ENCODE measurements around the gene RRM1.

RRM1 gene

DNA sequence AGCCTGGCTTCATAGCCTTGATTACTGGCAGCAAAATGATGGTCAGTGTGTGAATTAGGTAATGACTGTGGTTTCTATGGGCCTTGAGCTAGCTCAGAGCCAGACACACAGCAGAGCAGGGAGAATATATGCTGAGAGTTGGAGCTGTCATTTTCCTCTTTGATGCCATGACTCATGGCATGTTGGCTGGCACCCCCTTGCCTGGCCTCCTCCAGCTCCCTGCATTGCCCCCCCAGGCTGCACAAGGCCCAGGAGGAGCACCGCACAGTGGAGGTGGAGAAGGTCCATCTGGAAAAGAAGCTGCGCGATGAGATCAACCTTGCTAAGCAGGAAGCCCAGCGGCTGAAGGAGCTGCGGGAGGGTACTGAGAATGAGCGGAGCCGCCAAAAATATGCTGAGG lies 20.3 kb upstream of the RRM1 start:
- in situ Hi-C loops (cut with MboI; ENCODE audit: low sequenced_read_pairs), result loop anchor here (10.0 kb wide), 1 partner anchor 219 kb away; the partner anchor contains the start of gene STIM1

DNA sequence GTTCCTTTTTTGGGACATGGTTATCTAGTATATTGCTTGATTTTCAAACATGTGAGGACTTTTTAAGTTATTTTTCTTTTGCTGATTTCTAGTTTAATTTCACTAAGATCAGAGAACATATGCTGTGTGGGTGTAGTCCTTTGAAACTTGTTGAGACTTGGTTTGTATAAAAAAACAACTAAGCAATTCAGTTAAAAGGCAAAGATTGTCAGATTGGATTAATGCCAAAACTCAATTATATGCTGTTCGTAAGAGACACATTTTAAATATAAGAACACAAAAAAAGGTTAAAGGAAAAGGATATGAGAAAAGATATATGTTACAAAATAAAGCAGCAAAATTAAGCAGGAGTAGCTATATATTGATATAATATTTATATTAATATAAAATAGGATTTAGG lies 17.8 kb upstream of the RRM1 start:
- in situ Hi-C loops (cut with MboI; ENCODE audit: low sequenced_read_pairs), result loop anchor here (10.0 kb wide), 1 partner anchor 222 kb away; the partner anchor contains the start of gene STIM1

DNA sequence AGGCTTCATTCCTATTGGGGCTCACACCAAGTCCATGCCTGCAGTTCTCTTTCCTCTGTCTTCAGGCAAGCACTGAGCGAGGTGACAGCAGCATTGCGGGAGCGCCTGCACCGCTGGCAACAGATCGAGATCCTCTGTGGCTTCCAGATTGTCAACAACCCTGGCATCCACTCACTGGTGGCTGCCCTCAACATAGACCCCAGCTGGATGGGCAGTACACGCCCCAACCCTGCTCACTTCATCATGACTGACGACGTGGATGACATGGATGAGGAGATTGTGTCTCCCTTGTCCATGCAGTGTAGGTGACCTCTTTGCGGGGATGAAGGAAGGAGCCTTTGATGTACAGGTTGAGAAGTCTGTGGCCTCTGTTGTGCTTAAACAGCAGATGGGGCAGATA lies 11.4 kb upstream of the RRM1 start:
- in situ Hi-C loops (cut with MboI; ENCODE audit: low sequenced_read_pairs), result no loop called here

DNA sequence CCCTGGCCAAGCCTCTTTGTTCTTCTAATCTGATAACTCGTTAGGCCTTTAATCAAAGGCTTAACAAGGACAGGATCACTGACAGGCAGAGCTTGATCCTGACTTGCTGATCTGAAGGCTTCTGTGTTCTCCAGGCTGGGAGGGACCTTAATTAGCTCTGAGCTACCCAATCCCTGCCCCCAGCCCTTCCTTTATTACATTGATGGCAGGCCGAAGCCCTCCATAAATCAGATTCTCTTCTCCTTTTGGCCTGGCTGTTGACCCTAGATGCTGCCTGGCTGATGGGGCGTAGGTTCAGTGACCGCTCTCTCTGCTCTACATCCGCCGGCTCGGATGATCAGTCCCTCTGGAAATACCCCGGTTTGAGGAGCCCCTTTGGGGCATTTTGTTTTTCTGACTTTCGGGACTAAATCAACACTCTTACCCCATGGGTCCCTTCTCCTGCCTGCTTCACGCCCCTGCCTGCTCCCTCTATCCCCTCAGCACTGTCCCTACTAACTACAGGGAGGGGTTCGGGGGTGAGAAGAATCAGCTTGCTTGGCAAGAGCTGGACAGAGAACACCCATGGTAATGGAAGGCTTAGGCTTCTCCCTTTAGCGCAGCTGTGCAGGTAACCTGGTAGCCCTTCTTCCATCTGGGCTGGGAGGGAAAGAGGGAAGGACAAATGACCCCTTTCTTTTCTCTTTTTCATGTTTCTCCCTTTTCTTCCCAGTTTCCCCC lies 10.0 kb upstream of the RRM1 start:
- in situ Hi-C loops (cut with MboI; ENCODE audit: low sequenced_read_pairs), result no loop called here

DNA sequence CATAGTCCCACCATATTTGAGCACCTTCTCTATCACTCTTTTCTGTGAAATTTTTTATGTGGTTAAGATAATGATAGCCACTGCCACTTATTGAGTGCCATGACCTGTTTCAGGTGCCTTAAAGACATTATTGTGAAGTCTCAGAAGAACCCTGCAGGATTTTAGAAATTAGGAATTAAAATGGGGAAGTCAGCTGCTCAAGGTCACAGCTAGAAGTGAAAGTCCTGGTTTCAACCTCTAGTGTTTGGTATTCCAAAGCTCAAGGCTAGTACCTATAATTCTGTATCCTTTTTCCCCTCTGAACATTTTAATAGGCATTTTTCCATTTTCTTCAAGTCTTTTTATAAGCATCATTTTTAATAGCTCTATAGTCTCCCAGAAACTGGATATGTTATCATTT lies 9.0 kb upstream of the RRM1 start:
- in situ Hi-C loops (cut with MboI; ENCODE audit: low sequenced_read_pairs), result no loop called here

DNA sequence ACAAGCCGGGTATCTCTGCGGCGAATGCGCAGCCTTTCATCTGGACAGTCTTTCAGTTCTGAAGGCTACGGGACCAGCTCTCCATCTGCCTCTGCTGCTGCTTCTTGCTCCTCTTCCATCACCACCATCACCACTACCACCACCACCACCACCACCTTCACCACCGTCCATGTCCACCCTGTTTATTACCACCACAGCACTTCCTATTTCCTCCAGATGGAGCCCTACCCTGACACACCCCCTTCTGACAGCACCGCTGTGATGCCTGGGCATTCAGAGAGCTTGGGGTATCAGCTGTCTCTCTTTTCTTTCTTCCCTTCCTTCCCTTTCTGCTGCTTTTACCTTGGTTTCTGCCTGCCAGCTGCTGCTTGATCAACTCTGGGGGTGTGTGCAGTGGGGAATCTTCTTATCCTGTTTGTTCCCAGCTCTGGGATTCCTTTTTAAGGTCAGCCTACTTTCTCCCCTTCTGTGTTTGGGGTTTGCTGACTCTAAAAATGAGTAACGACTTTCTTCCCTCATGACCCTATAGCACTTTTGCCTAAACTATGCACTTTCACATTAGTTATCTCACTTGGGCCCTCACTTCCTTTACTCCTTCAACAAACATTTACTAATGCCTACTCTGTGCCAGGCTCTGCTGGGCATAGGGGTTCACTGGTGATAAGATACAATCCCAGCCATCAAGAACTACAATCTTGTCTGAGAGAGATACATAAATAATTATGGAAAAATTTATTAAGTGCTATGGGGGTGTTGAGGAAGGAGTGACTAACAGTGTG lies 7.8 kb upstream of the RRM1 start:
- in situ Hi-C loops (cut with MboI; ENCODE audit: low sequenced_read_pairs), result no loop called here

DNA sequence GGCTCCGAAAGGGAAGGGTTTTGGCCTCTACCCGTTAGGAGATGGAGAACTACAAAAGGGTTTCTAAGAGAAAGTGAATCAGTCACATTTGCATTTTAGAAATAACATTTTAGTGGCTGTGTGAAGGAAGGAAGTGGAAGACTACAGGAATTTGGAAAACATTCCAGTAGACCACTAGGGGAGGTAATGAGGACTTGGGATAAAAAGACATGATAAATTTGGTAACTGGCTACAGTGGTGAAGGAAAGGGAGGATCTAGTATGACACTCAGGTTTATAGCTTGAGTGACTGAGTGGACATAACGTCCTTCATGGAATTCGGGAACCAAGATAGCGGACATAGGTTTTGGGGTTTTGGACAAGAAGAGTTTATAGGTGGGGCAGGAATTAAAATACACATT lies 7.0 kb upstream of the RRM1 start:
- in situ Hi-C loops (cut with MboI; ENCODE audit: low sequenced_read_pairs), result no loop called here

DNA sequence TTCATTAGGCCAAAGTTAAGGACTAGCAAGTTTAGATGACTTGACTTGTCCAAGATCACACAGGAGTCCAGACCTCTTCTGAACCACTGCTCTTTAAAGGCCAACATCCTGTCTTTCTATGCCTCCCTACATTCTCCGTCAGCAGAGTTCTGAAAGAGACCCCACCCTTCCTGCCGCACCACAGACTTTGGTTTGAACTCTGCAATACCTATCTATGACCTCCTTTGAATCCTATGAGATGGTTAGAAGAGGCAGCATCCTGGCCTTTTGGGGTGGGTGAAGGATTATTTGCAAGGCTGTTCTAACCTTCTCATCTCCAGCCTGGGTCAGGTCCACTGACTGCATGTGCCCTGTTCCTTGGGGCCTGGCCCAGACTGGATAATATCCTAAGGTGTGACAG lies 4.3 kb upstream of the RRM1 start:
- in situ Hi-C loops (cut with MboI; ENCODE audit: low sequenced_read_pairs), result no loop called here

DNA sequence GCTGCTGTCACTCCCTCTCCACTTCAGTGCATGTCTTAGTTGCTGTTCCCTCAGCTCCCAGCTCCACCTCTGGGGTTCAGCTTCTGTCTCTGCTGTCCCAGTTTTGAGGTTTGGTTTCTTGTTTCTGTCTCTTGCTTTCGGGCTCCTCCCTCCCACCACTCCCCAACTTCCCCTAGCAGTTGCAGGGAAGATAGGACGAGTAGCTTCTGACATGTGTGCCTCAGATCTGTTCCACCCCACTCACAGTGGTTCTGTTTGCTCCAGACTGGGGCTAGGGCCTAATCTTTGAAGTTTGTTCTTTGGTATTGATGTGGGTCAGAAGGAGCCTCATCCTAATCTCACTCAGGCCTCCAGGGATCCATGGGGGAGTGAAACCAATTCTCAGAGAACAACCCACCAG lies 2.6 kb upstream of the RRM1 start:
- in situ Hi-C loops (cut with MboI; ENCODE audit: low sequenced_read_pairs), result no loop called here

DNA sequence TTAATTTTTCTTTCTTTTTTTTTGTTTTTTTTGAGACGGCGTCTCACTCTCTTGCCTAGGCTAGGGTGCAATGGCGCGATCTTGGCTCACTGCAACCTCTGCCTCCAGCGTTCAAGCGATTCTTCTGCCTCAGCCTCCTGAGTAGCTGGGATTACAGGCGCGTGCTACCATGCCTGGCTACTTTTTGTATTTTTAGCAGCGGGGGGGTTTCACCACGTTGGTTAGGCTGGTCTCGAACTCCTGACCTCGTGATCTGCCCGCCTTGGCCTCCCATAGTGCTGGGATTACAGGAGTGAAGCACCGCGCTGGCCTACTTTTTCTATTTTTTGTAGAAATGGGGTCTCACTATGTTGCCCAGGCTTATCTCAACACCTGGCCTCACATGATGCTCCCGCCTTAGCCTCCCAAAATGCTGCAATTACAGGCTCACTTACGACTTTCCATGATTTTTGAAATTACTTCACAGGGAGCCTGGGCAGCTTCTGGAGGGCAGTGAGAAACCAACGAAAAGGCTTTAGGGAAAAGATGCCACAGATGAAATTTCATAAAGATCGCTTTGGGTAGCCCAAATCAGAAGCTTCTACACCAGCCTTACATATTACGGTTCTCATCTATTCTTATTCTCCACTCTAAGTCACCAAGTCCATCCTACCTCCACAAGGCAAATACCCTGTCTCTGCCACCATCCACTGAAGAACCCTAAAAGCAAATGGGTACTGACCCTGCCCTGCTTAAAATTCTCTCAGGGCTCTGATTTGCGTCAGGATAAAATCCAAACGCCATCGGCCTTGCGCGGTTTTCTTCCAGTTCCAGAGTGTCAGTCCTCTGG lies 866 bp upstream of the RRM1 start:
- in situ Hi-C loops (cut with MboI; ENCODE audit: low sequenced_read_pairs), result no loop called here

DNA sequence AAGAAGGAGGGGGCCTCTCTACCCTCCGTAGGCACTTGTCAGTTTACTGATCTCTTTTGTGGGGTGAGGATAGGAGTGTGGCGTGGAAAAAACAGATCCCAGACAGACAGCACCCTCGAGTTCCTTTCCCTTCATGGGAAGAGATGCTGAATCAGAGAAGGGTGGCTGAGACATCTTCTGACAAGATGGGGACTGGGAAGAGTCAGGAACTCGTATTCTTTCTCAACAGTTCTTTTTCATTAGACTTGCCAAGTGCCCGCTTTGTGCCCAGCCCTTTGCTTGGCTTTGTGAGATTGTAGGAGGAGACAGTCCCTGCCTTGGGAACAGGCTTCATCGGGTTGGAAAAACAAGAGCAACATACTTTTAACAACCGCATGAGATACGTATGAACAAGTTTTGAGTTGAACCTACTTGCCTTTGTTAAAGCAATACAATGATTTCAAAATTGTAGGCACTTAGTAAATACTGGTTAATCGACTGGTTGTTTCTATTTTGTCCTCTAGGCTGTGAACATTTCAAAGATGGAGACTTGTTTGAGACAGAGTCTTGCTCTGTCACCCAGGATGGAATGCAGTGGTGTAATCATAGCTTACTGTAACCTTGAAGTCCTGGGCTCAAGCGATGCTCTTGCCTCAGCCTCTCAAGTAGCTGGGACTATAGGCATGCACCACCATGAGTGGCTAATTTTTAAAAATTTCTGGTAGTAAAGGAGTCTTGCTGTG lies 1.1 kb downstream of the RRM1 start:
- in situ Hi-C loops (cut with MboI; ENCODE audit: low sequenced_read_pairs), result no loop called here

DNA sequence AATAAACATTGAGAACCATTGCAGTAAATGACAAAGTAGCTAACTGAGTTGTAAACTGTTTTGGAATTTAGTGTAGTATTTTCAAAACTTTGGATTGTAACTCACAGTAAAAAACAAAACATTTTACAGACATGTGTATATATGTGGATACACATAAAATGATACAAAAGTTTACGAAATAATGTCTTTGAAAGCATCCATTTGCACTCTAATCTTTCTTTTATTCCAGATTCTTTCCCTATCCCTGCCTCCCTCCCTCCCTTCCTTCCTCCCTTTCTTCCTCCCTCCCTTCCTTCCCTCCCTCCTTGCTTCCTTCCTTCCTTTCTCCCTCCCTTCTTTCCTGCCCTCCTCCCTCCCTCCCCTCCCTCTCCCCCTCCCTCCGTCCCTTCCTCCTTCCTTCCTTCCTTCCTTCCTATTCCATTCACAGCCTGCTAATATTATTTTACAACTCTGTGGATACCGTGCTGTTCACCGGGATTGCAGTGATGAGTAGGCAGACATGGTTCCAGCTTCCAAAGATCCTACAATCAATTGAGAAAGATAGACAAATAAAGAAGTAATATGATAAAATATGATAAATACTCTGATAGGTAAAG lies 3.5 kb downstream of the RRM1 start:
- in situ Hi-C loops (cut with MboI; ENCODE audit: low sequenced_read_pairs), result no loop called here

DNA sequence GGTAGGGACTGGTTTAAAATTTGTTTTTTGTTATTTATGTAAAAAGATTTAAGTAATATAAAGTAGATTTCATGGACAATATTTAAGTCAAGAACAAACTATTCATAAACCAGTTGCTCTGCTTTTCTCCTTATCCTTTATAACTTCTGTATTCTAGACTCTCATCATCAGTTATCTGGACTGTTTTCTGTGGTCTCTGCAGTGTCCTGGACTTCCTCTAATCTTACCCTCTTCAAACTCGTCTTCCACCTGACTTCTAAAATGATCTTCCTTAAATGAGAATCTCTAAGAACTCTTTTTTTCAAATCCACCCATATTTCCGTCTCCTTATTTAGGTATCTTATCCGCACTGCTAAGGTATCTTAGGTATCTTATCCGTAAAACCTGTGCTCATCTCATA lies 8.1 kb downstream of the RRM1 start:
- in situ Hi-C loops (cut with MboI; ENCODE audit: low sequenced_read_pairs), result no loop called here

DNA sequence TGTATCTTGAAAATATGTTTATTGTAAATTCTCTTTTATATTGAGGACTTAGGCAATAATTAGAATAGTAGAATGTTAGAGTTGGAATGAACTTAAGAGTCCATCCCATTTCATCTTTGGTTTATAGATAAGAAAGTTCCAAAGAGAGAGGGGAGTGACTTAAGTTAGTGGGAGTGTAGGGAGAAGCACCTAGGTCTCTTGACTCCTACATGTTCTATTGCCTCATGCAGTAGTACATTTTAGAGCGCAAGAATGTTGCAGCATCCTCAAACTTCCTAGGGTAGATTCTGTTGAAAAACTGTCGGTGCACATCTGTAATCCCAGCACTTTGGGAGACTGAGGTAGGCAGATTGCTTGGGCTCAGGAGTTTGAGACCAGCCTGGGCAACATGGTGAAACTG lies 8.7 kb downstream of the RRM1 start:
- in situ Hi-C loops (cut with MboI; ENCODE audit: low sequenced_read_pairs), result no loop called here

DNA sequence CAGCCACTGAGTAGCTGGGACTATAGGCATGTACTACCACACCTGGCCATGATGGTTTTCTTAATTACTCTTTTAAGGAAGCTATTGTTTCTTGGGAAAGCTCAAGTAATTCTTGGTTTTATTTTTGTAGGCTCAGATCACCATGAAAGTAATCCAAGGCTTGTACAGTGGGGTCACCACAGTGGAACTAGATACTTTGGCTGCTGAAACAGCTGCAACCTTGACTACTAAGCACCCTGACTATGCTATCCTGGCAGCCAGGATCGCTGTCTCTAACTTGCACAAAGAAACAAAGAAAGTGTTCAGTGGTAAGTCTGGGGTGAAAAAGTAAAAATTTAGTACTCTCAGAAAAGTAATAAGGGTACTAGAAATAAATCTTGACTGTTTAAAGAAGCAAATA lies 11.3 kb downstream of the RRM1 start:
- in situ Hi-C loops (cut with MboI; ENCODE audit: low sequenced_read_pairs), result no loop called here

DNA sequence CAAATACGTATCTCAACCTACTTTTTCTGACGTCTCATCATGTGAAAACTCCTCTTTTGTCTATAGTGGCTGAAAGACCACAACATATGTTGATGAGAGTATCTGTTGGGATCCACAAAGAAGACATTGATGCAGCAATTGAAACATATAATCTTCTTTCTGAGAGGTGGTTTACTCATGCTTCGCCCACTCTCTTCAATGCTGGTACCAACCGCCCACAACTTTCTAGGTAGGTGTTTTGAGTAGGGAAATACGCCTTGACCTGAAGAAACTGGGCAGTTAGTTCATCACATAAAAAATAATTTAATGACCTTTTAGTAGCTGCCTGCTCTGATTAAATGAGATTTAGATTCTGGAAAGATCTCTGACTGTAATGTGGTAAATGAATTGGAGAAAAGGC lies 17.2 kb downstream of the RRM1 start:
- in situ Hi-C loops (cut with MboI; ENCODE audit: low sequenced_read_pairs), result no loop called here

DNA sequence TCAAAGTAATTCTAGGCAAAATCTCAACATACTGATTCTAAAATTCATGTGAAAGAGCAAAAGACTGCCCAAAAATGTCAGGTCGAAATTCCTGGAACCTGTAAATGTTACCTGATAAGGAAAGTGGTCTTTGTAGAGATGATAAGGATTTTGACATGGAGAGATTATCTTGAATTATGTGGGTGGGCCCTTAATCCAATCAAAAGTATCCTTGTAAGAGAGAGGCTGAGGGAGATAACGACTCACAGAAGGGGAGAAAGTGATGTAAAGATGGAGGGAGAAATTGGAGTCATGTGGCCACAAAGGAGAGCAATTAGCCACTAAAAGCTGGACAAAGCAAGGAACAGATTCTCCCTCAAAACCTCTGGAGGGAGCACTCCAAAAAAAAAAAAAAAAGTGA lies 20.5 kb downstream of the RRM1 start:
- in situ Hi-C loops (cut with MboI; ENCODE audit: low sequenced_read_pairs), result no loop called here

DNA sequence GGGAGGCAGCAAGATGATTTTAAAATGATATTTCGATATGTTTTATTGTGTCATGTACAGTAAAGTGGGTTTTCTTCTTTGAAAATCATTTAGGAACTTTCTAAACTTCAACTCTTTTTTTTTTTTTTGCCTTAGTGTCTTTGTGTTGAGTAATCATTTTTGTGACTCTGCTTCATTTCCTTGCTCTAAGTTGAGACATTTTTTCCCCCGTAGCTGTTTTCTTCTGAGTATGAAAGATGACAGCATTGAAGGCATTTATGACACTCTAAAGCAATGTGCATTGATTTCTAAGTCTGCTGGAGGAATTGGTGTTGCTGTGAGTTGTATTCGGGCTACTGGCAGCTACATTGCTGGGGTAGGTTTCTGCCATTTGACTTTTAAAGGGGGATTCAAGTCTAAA lies 23.5 kb downstream of the RRM1 start:
- in situ Hi-C loops (cut with MboI; ENCODE audit: low sequenced_read_pairs), result no loop called here

DNA sequence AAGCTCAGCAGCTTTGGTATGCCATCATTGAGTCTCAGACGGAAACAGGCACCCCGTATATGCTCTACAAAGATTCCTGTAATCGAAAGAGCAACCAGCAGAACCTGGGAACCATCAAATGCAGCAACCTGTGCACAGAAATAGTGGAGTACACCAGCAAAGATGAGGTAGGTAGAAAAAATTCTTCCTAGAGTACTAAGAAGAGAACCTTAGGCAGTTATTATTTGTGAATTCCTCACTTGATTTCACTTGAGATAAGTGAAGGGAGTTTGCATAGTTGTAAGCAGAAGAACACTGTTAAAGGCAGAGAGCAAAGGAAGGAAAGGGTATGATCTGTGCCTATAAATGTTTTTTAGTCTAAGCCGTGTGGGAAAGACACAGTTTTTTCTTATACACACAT lies 28.6 kb downstream of the RRM1 start:
- in situ Hi-C loops (cut with MboI; ENCODE audit: low sequenced_read_pairs), result no loop called here

DNA sequence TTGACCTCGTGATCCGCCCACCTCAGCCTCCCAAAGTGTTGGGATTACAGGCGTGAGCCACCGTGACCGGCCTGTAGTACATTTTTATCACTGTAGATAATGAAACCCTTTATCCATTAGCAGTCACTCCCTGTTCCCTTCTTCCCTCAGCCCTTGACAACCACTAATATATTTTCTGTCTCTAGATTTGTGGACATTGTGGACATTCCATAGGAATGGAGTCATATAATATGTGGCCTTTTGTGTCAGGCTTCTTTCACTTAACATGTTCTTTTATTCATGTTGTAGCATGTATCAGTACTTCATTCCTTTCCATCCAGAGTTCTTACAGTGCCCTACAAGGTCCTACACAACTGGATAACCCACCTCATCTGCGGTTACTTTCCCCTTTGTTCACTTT lies 30.5 kb downstream of the RRM1 start:
- in situ Hi-C loops (cut with MboI; ENCODE audit: low sequenced_read_pairs), result no loop called here

DNA sequence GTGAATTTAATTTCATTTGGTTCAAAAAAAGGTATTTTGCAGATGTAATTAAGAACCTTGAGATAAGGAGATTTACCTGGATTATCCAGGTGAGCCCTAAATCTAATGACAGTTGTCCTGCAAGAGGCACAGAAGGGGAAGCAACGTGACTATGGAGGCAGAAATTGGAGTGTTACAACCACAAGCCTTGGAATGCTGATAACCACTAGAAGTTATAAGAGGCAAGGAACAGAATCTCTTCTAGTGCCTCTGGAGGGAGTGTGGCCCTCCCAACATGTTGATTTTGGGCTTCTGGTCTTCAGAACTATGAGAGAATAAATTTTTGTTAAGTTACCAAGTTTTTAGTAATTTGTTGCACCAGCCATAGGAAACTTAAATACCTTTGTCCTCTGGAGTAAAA lies 32.8 kb downstream of the RRM1 start:
- in situ Hi-C loops (cut with MboI; ENCODE audit: low sequenced_read_pairs), result no loop called here
